ENCODE results near the gene ABHD14A.
"Not testable (repeated sequence)": the region's sequence is repeated elsewhere in the genome, so short reads cannot be mapped to it uniquely, and the experiment has no call there.

ABHD14A gene

GRCh38 chr3:51974963-51975851 lies at the start of gene ABHD14A:
Gene ABHD14A, plus strand, starts transcription at chr3:51975064. Its CDS starts 72 bp downstream, at chr3:51975136.
- DNase-seq = peak; percentile 77 to 89 (median 82)

GRCh38 chr3:51927061-51927977 lies 47.5 kb upstream of the ABHD14A start:
- DNase-seq = no peak

GRCh38 chr3:51928438-51928837 lies 46.4 kb upstream of the ABHD14A start:
- DNase-seq = no peak

GRCh38 chr3:51928981-51929380 lies 45.9 kb upstream of the ABHD14A start:
- DNase-seq = not testable (repeated sequence)

GRCh38 chr3:51929420-51930003 lies 45.4 kb upstream of the ABHD14A start:
- DNase-seq = peak in 2 of 3 donors; percentile 48 to 62

- DNase-seq = no peak
Measured at GRCh38 chr3:51930439-51930838, 44.4 kb upstream of the ABHD14A start.

- DNase-seq = no peak
Measured at GRCh38 chr3:51931756-51932155, 43.1 kb upstream of the ABHD14A start.

- DNase-seq = no peak
Measured at GRCh38 chr3:51932471-51933370, 42.1 kb upstream of the ABHD14A start.

- DNase-seq = no peak
Measured at GRCh38 chr3:51933471-51934138, 41.3 kb upstream of the ABHD14A start.

- no peak for DNase-seq
Measured at GRCh38 chr3:51934139-51934850, 40.6 kb upstream of the ABHD14A start.

GRCh38 chr3:51934991-51935885 lies 39.6 kb upstream of the ABHD14A start:
- DNase-seq = no peak

- DNase-seq = no peak
Measured at GRCh38 chr3:51935886-51936755, 38.7 kb upstream of the ABHD14A start.

GRCh38 chr3:51937014-51937413 lies 37.9 kb upstream of the ABHD14A start:
- DNase-seq = no peak

- DNase-seq = no peak
Measured at GRCh38 chr3:51937611-51938450, 37.0 kb upstream of the ABHD14A start.

- DNase-seq = no peak
Measured at GRCh38 chr3:51938780-51939425, 36.0 kb upstream of the ABHD14A start.

GRCh38 chr3:51940648-51941462 lies 34.0 kb upstream of the ABHD14A start:
- DNase-seq = no peak

Data from suppressor macrophage treated with lipopolysaccharide for 1 hour (primary cell).